Left ventricle myocardium inferior (tissue), 1 donor: ENCODE data around the gene LDLRAD3. TPM values are rescaled to one million over a fixed set of nuclear protein-coding genes. Genes with fewer than 3 reads are reported as not detected.

Source experiments
- DNase-seq: peaks from one replicate; pipeline ENCODE4 v3.0.0-alpha.2; 2020
- H3K27ac ChIP-seq: fragments of 200-600 bp; replicated peaks from 2 replicates; pipeline ENCODE4 v1.8.0; 2021
- H3K27me3 ChIP-seq: fragments of 200-600 bp; 2 replicates; pipeline ENCODE4 v1.8.0; 2021; ENCODE audit warnings: low read depth
- H3K36me3 ChIP-seq: fragments of 200-600 bp; 2 replicates; pipeline ENCODE4 v1.8.0; 2021
- H3K4me1 ChIP-seq: fragments of 200-600 bp; 2 replicates; pipeline ENCODE4 v1.8.0; 2021
- H3K4me3 ChIP-seq: fragments of 200-600 bp; 2 replicates; pipeline ENCODE4 v1.8.0; 2021; ENCODE audit warnings: mild to moderate bottlenecking, moderate library complexity
- H3K9me3 ChIP-seq: fragments of 200-600 bp; replicated peaks from 2 replicates; pipeline ENCODE4 v1.8.0; 2021
- CTCF ChIP-seq: fragments of 200-600 bp; IDR thresholded peaks from 2 replicates; pipeline ENCODE4 v1.8.0; 2021; ENCODE audit warnings: antibody characterized with exemption, mild to moderate bottlenecking, borderline replicate concordance
- intact Hi-C: fragments of 100-400 bp; cut with micrococcal nuclease; formaldehyde crosslinking; loops from one replicate; pipeline ENCODE4 v1.11.0; 2022
- total RNA-seq: library from RNA; stranded (reverse); fragmentation: NEBNext Ultra II Directional; extraction: Animal tissue kit (Norgen Biotek cat#: 25700); gene quantifications from one replicate; pipeline ENCODE4 v1.2.1, GENCODE V29; 2021
- donor health status: DM: no; HTN: yes; CAD: no; lungs with severe emphysema.

The LDLRAD3 gene
- total RNA-seq, 1 donor from 2014 or later, result 1.0 TPM

GRCh38 chr11:36024716-36025115 is 80.9 kb downstream of the LDLRAD3 start:
- no peak overlapping the region for H3K27ac ChIP-seq
- no peak for DNase-seq
- H3K4me3 ChIP-seq, result no peak overlapping the region
- no peaks in the 10 kb centered on the region for H3K4me1 ChIP-seq
- no peaks in the 10 kb centered on the region for H3K9me3 ChIP-seq
- intact Hi-C loops, result no loop called here
- H3K27me3 ChIP-seq, result peaks cover 16% of the 10 kb centered on the region
- TF ChIP-seq CTCF, result no peak
- H3K36me3 ChIP-seq, result no peaks in the 10 kb centered on the region

- intact Hi-C loops, result no loop called here
- Histone ChIP-seq H3K36me3 (no peaks in the 10 kb centered on the region), H3K9me3 (no peaks in the 10 kb centered on the region), H3K4me1 (peaks cover 9% of the 10 kb centered on the region), H3K4me3 (no peak overlapping the region), H3K27ac (no peak overlapping the region), H3K27me3 (peaks cover 6% of the 10 kb centered on the region)
- DNase-seq, result no peak
- no peak for TF ChIP-seq CTCF
Measured at GRCh38 chr11:36026315-36026968, 82.6 kb downstream of the LDLRAD3 start.

DNA sequence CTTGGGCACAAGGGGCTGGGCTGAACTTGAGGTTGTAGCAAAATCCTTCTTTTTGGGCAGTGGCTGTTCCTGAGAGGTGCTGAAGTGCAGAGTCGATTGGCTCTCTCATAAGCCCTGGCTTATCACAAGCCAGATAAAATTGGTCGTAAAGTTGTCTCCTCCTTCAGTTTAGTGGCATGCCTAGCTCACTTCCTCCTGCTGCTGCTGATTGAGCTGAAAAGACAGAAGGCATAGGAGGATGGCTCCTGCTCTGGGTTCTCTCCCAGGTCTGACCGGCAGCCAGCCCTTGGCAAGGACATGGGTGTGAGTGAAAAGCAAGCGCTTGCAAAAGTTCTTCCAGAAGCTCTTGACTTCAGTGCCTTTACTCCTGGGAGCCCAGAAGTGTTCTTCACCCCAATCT is 83.9 kb downstream of the LDLRAD3 start:
- Histone ChIP-seq H3K4me3 (no peak overlapping the region), H3K9me3 (no peaks in the 10 kb centered on the region), H3K27ac (no peak overlapping the region), H3K27me3 (no peaks in the 10 kb centered on the region), H3K4me1 (peaks cover 18% of the 10 kb centered on the region), H3K36me3 (no peaks in the 10 kb centered on the region)
- intact Hi-C loops, result no loop called here
- no peak for TF ChIP-seq CTCF
- peak; percentile 17 for DNase-seq

- TF ChIP-seq CTCF, result no peak
- no peaks in the 10 kb centered on the region for H3K36me3 ChIP-seq
- peaks cover 18% of the 10 kb centered on the region for H3K4me1 ChIP-seq
- H3K4me3 ChIP-seq, result no peak overlapping the region
- intact Hi-C loops, result no loop called here
- no peak for DNase-seq
- H3K9me3 ChIP-seq, result no peaks in the 10 kb centered on the region
- peaks cover under 1% of the 10 kb centered on the region for H3K27me3 ChIP-seq
- H3K27ac ChIP-seq, result peak overlapping the region; percentile 43
Measured at GRCh38 chr11:36029616-36030015, 85.8 kb downstream of the LDLRAD3 start.

DNA sequence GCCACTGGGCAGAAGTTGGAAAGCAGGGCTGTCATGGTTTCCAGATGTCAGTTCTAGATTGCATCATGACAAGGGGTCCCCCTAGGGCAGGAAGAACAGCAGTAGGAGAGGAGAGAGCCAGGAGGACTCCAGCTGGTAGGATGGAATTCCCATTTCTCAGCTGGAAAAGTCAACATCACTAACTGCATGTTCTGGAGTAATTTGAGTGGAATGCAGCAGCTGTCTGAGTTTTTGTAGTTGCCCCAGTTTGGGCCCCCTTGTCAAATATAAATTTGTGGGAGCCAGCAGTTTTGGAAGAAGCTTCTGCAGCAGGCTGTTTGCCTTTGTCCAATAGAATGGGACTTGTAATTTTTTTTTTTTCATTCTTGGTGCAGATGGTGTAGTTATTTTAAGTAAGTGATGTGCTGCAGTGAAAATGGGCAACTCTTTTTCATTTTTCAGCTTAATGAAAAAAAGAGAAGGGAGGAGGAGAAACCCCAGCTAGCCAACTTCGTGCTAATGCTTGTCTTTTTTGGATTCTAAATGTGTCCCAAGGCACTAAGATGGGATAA is 86.9 kb downstream of the LDLRAD3 start:
- Histone ChIP-seq H3K27me3 (peaks cover 5% of the 10 kb centered on the region), H3K9me3 (no peaks in the 10 kb centered on the region), H3K4me3 (no peak overlapping the region), H3K4me1 (peaks cover 18% of the 10 kb centered on the region), H3K27ac (peak overlapping the region; percentile 43), H3K36me3 (no peaks in the 10 kb centered on the region)
- DNase-seq, result no peak
- intact Hi-C loops, result no loop called here
- TF ChIP-seq CTCF, result no peak
